ENCODE results near the gene MYO5C. TPM values are rescaled to one million over a fixed set of nuclear protein-coding genes. Genes with fewer than 3 reads are reported as not detected.

MYO5C gene
- total and polyA plus RNA-seq, 2 of the 4 experiments (the other 2 are of a cell fraction), result under 0.01 to 0.03 TPM

GRCh38 chr15:52338891-52339290 lies 43.3 kb upstream of the MYO5C start:
- no CpG with 5 or more reads among the region's 1 CpG for WGBS, 2 experiments (ENCODE audit: extremely low coverage in 2 of 2, insufficient read length in 1 of 2)
- no peak overlapping the region for H2BK15ac ChIP-seq (ENCODE audit: low read depth, low read length)
- no peak overlapping the region for H3K18ac ChIP-seq (ENCODE audit: low read depth, low read length)
- H3K79me1 ChIP-seq (ENCODE audit: low read depth in 1 of 2, low read length in 2 of 2), result no peaks in the 10 kb centered on the region
- H2AK5ac ChIP-seq (ENCODE audit: low read depth, low read length), result no peak overlapping the region
- no peak overlapping the region for H4K91ac ChIP-seq (ENCODE audit: insufficient read depth, low read depth, low read length)
- H2BK120ac ChIP-seq (ENCODE audit: low read depth, low read length), result no peak overlapping the region
- H2BK5ac ChIP-seq (ENCODE audit: low read depth, low read length, poor library complexity, severe bottlenecking), result no peak overlapping the region
- dilution Hi-C loops (cut with HindIII; ENCODE audit: low sequenced_read_pairs, unreplicated experiment) (no loop called here), in situ Hi-C loops (cut with MboI; ENCODE audit: low sequenced_read_pairs) (loop anchor here (10.0 kb wide), 1 partner anchor 396 kb away; no protein-coding TSS in a partner anchor), intact Hi-C loops (cut with micrococcal nuclease) (loop anchor here (5.0 kb wide), 1 partner anchor 188 kb away; the partner anchor contains the start of gene MYO5A)
- TF ChIP-seq FOS (IDR thresholded peaks at IDR 0.05; ENCODE audit: low read depth, low read length) (no peak), RAD21 (IDR thresholded peaks at IDR 0.05; ENCODE audit: low read length) (no peak), RCOR1 (IDR thresholded peaks at IDR 0.05; ENCODE audit: insufficient replicate concordance, low read length) (no peak), CEBPB (IDR thresholded peaks at IDR 0.05; ENCODE audit: low read depth, low read length) (no peak), CHD1 (IDR thresholded peaks at IDR 0.05; ENCODE audit: low read depth, low read length) (no peak), BHLHE40 (IDR thresholded peaks at IDR 0.05; ENCODE audit: low read depth, low read length) (no peak), POLR2A (IDR thresholded peaks at IDR 0.05; ENCODE audit: low read depth, low read length) (no peak), RFX5 (IDR thresholded peaks at IDR 0.05; ENCODE audit: low read depth, low read length) (no peak), MAFK (IDR thresholded peaks at IDR 0.05; ENCODE audit: low read depth, low read length) (no peak), MAZ (IDR thresholded peaks at IDR 0.05; ENCODE audit: borderline replicate concordance, low read depth, low read length) (no peak), MXI1 (IDR thresholded peaks at IDR 0.05; ENCODE audit: borderline replicate concordance, low read depth, low read length) (no peak), SMC3 (IDR thresholded peaks at IDR 0.05; ENCODE audit: low read depth, low read length) (no peak), NFE2L2 (IDR thresholded peaks at IDR 0.05; ENCODE audit: low read depth, low read length) (no peak)
- TF ChIP-seq, protein P1, sequence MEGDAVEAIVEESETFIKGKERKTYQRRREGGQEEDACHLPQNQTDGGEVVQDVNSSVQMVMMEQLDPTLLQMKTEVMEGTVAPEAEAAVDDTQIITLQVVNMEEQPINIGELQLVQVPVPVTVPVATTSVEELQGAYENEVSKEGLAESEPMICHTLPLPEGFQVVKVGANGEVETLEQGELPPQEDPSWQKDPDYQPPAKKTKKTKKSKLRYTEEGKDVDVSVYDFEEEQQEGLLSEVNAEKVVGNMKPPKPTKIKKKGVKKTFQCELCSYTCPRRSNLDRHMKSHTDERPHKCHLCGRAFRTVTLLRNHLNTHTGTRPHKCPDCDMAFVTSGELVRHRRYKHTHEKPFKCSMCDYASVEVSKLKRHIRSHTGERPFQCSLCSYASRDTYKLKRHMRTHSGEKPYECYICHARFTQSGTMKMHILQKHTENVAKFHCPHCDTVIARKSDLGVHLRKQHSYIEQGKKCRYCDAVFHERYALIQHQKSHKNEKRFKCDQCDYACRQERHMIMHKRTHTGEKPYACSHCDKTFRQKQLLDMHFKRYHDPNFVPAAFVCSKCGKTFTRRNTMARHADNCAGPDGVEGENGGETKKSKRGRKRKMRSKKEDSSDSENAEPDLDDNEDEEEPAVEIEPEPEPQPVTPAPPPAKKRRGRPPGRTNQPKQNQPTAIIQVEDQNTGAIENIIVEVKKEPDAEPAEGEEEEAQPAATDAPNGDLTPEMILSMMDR (conservative IDR thresholded peaks at IDR 0.05; ENCODE audit: low read depth, low read length), result no peak
- TF ChIP-seq, protein P2, sequence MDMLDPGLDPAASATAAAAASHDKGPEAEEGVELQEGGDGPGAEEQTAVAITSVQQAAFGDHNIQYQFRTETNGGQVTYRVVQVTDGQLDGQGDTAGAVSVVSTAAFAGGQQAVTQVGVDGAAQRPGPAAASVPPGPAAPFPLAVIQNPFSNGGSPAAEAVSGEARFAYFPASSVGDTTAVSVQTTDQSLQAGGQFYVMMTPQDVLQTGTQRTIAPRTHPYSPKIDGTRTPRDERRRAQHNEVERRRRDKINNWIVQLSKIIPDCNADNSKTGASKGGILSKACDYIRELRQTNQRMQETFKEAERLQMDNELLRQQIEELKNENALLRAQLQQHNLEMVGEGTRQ (IDR thresholded peaks at IDR 0.05; ENCODE audit: low read depth, low read length), result no peak
- TF ChIP-seq, protein P3, sequence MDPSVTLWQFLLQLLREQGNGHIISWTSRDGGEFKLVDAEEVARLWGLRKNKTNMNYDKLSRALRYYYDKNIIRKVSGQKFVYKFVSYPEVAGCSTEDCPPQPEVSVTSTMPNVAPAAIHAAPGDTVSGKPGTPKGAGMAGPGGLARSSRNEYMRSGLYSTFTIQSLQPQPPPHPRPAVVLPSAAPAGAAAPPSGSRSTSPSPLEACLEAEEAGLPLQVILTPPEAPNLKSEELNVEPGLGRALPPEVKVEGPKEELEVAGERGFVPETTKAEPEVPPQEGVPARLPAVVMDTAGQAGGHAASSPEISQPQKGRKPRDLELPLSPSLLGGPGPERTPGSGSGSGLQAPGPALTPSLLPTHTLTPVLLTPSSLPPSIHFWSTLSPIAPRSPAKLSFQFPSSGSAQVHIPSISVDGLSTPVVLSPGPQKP (IDR thresholded peaks at IDR 0.05; ENCODE audit: borderline replicate concordance, low read depth, low read length), result no peak
- H3K23ac ChIP-seq (ENCODE audit: low read depth, low read length), result no peak overlapping the region
- ChIA-PET CTCF (no interaction called here), POLR2A (ENCODE audit: unreplicated experiment) (no interaction called here)
- no peaks in the 10 kb centered on the region for H3K9me3 ChIP-seq (ENCODE audit: control insufficient read depth, insufficient read depth, low read length)
- no peak overlapping the region for H2BK20ac ChIP-seq (ENCODE audit: low read depth, low read length)
- H3K4ac ChIP-seq (ENCODE audit: low read depth, low read length), result no peak overlapping the region
- H4K5ac ChIP-seq (ENCODE audit: low read depth, low read length), result no peak overlapping the region
- no peaks in the 10 kb centered on the region for H3K27me3 ChIP-seq (ENCODE audit: control insufficient read depth, insufficient read depth, low read length)
- H2AK9ac ChIP-seq (replicated peaks; ENCODE audit: low read depth, low read length, poor library complexity), result no peak overlapping the region
- no peak overlapping the region for H3K4me2 ChIP-seq (ENCODE audit: low read depth, low read length)
- H3K4me3 ChIP-seq (ENCODE audit: insufficient read depth, low read depth, low read length), result no peak overlapping the region
- no peak for ATAC-seq (ENCODE audit: low read depth)
- no peak overlapping the region for H3K9ac ChIP-seq (ENCODE audit: low read depth, low read length)
- H3K56ac ChIP-seq (ENCODE audit: extremely low read depth, insufficient read depth, low read length), result no peak overlapping the region
- no peak overlapping the region for H3K14ac ChIP-seq (replicated peaks; ENCODE audit: low read depth, low read length)
- no peak for DNase-seq
- peaks cover 7% of the 10 kb centered on the region; the same call in 1 of the 2 replicates for H3K4me1 ChIP-seq (ENCODE audit: control insufficient read depth, insufficient read depth, low read length)
- no peaks in the 10 kb centered on the region; the same call in 1 of the 2 replicates for H4K20me1 ChIP-seq (ENCODE audit: insufficient read depth, low read length)
- peaks cover 7% of the 10 kb centered on the region for H3K9me1 ChIP-seq (ENCODE audit: insufficient read depth, low read length)
- peaks cover 3% of the 10 kb centered on the region for H3K36me3 ChIP-seq (ENCODE audit: control insufficient read depth, insufficient read depth, low read length)
- no peak overlapping the region for H3K27ac ChIP-seq (ENCODE audit: insufficient read depth, low read length)
- no peak overlapping the region for H2AFZ ChIP-seq (replicated peaks; ENCODE audit: low read length, poor library complexity)
- no peak overlapping the region for H4K8ac ChIP-seq (ENCODE audit: low read depth in 2 of 2, low read length in 2 of 2)
- BruUV-seq (replicated peaks), result no TSS peak
